Neural cell (in vitro differentiated cells): ENCODE data around the gene RAVER1. TPM values are rescaled to one million over a fixed set of nuclear protein-coding genes. Genes with fewer than 3 reads are reported as not detected.

ENCODE experiments used
- H2AFZ ChIP-seq: fragments of 200-600, 300-800 bp; sonication (generic), shearing (Covaris generic); 2 replicates; pipeline ENCODE4 v1.6.0; 2014; ENCODE audit warnings: low read depth, mild to moderate bottlenecking, antibody characterized with exemption, low read length, moderate library complexity
- H3F3A ChIP-seq: fragments of 200-600 bp; shearing (Covaris generic); 2 replicates; pipeline ENCODE4 v1.6.1; 2016; ENCODE audit warnings: mild to moderate bottlenecking, moderate library complexity, mixed read lengths, antibody characterized with exemption, low read length; ENCODE audit not compliant: insufficient read depth, poor library complexity, severe bottlenecking
- H3K27ac ChIP-seq: fragments of 200-600, 300-800 bp; sonication (generic), shearing (Covaris generic); 2 replicates; pipeline ENCODE4 v1.5.1; 2014; ENCODE audit warnings: mild to moderate bottlenecking, low read length, moderate library complexity
- H3K27me3 ChIP-seq: fragments of 300-800, 200-600 bp; sonication (generic), shearing (Covaris generic); 2 replicates; pipeline ENCODE4 v1.6.0; 2014; ENCODE audit warnings: mild to moderate bottlenecking, low read depth, low read length, moderate library complexity; ENCODE audit not compliant: insufficient read depth
- H3K36me3 ChIP-seq: fragments of 300-800, 200-600 bp; sonication (generic), shearing (Covaris generic); 2 replicates; pipeline ENCODE4 v1.5.1; 2014; ENCODE audit warnings: mild to moderate bottlenecking, antibody characterized with exemption, low read length, moderate library complexity; ENCODE audit not compliant: insufficient read depth
- H3K4me2 ChIP-seq: fragments of 300-800, 200-600 bp; sonication (generic), shearing (Covaris generic); 2 replicates; pipeline ENCODE4 v1.6.0; 2014; ENCODE audit warnings: mild to moderate bottlenecking, low read length
- H3K4me3 ChIP-seq: fragments of 300-800, 200-600 bp; sonication (generic), shearing (Covaris generic); 2 replicates; pipeline ENCODE4 v1.5.1; 2014; ENCODE audit warnings: mild to moderate bottlenecking, low read length, moderate library complexity
- H3K79me2 ChIP-seq: fragments of 200-600 bp; shearing (Covaris generic); replicated peaks from 2 replicates; pipeline ENCODE4 v1.6.0; 2014; ENCODE audit warnings: mild to moderate bottlenecking, low read length, moderate library complexity; ENCODE audit not compliant: insufficient read depth
- H3K9ac ChIP-seq: fragments of 300-800, 200-600 bp; sonication (generic), shearing (Covaris generic); 2 replicates; pipeline ENCODE4 v1.6.1; 2016; ENCODE audit warnings: mild to moderate bottlenecking, low read length, mixed read lengths
- H3K9me2 ChIP-seq: fragments of 200-600 bp; shearing (Covaris generic); 2 replicates; pipeline ENCODE4 v1.6.1; 2016; ENCODE audit warnings: mild to moderate bottlenecking, low read length, mixed read lengths; ENCODE audit not compliant: insufficient read depth
- H3K9me3 ChIP-seq: fragments of 200-600, 300-800 bp; sonication (generic), shearing (Covaris generic); 2 replicates; pipeline ENCODE4 v1.6.1; 2016; ENCODE audit warnings: mild to moderate bottlenecking, mixed run types, low read length, moderate library complexity, mixed read lengths
- H4K20me1 ChIP-seq: fragments of 200-600 bp; shearing (Covaris generic); 2 replicates; pipeline ENCODE4 v1.6.1; 2016; ENCODE audit warnings: mild to moderate bottlenecking, mixed run types; ENCODE audit not compliant: insufficient read depth
- CTCF ChIP-seq: fragments of 450-650 bp; IDR thresholded peaks from 2 replicates; pipeline ENCODE4 v1.5.1; 2014; ENCODE audit warnings: antibody characterized with exemption, mild to moderate bottlenecking, moderate library complexity; ENCODE audit not compliant: poor library complexity, severe bottlenecking
- EP300 ChIP-seq: fragments of 450-650 bp; conservative IDR thresholded peaks from 2 replicates; pipeline ENCODE4 v1.6.1; 2014; ENCODE audit warnings: antibody characterized with exemption, mild to moderate bottlenecking, moderate library complexity; ENCODE audit not compliant: poor library complexity, severe bottlenecking
- EZH2 ChIP-seq: fragments of 200-600, 300-800 bp; shearing (Covaris generic), sonication (generic); IDR thresholded peaks from 2 replicates; pipeline ENCODE4 v1.6.1; 2014; ENCODE audit warnings: antibody characterized with exemption, low read length, borderline replicate concordance, mild to moderate bottlenecking; ENCODE audit not compliant: insufficient read depth, poor library complexity, severe bottlenecking
- MXI1 ChIP-seq: fragments of 450-650 bp; conservative IDR thresholded peaks from 2 replicates; pipeline ENCODE4 v1.6.1; 2014; ENCODE audit warnings: antibody characterized with exemption, mild to moderate bottlenecking; ENCODE audit not compliant: poor library complexity, severe bottlenecking
- POLR2AphosphoS5 ChIP-seq: IDR thresholded peaks from 2 replicates; pipeline ENCODE4 v1.6.1; 2012
- RAD21 ChIP-seq: fragments of 450-650 bp; conservative IDR thresholded peaks from 2 replicates; pipeline ENCODE4 v1.6.1; 2014; ENCODE audit warnings: antibody characterized with exemption, mild to moderate bottlenecking, moderate library complexity
- SMC3 ChIP-seq: fragments of 450-650 bp; conservative IDR thresholded peaks from 2 replicates; pipeline ENCODE4 v1.6.1; 2014; ENCODE audit warnings: antibody characterized with exemption, mild to moderate bottlenecking, moderate library complexity; ENCODE audit not compliant: poor library complexity
- TAF1 ChIP-seq: IDR thresholded peaks from 2 replicates; pipeline ENCODE4 v1.6.1; 2012; ENCODE audit warnings: low read depth
- polyA plus RNA-seq: library from polyadenylated mRNA; depleted of rRNA; stranded (reverse); fragments of >200 nt; gene quantifications from 2 replicates; pipeline ENCODE4 v1.2.3, GENCODE V29; 2014
- TF ChIP-seq, protein P1 (sequence below): IDR thresholded peaks from 2 replicates; pipeline ENCODE4 v1.6.1; 2012; ENCODE audit warnings: borderline replicate concordance

Gene RAVER1
- polyA plus RNA-seq, 1 donor from 2014 or later, result 1.3 TPM

DNA sequence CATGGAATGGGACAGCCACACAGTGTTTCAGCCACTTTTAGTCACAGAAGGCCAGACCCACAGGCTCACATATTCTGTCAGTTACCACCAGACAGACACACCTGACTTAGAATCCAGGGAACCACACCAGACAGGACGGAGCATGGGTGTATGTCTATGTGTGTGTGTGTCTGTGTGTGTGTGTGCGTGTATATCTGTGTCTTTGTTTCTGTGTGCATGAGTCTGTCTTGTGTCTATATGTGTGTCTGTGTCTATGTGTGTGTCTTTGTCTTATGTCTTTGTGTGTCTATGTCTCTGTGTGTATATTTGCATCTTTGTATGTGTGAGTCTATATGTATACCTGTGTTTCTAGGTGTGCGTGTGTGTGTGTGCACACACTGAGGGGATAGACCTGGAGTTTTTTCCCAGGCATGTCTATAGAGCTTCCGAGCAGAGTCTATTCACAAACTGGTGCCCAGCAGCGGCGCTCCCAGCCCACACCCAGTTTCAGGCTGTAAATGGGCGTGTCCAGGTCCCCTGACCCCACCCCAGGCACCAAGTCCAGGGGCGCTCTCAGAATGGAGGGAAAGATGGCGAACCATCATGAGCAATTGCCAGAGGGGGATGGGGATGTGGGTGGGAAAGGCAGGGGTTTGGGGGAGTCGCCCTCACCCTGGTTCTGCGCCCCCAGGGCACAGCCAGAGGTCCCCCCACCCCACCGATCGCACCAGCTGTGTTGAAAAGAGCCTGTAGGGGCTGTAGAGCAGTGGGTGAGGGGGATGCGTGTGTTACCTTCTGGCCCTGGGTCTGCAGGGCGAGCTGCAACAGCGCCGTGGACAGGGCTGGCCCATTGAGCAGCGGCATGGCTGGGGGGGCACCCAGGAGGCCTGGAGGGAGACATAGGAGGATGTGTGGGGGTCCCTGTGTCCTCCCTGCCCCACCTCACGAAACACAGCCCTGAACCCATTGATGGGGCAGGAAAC lies 11.2 kb downstream of the RAVER1 start:
- Histone ChIP-seq H3K9me2 (no peaks in the 10 kb centered on the region), H2AFZ (no peak overlapping the region), H3K9me3 (no peaks in the 10 kb centered on the region), H3K27me3 (no peaks in the 10 kb centered on the region), H3K4me2 (no peak overlapping the region), H3K36me3 (no peaks in the 10 kb centered on the region), H3K27ac (no peak overlapping the region), H3K79me2 (no peaks in the 10 kb centered on the region), H3K9ac (no peak overlapping the region), H3K4me3 (no peak overlapping the region), H3F3A (no peaks in the 10 kb centered on the region), H4K20me1 (no peaks in the 10 kb centered on the region)
- TF ChIP-seq CTCF (no peak), EZH2 (no peak), TAF1 (no peak), MXI1 (no peak), EP300 (no peak), SMC3 (no peak), POLR2AphosphoS5 (no peak), RAD21 (no peak)
- TF ChIP-seq, protein P1, sequence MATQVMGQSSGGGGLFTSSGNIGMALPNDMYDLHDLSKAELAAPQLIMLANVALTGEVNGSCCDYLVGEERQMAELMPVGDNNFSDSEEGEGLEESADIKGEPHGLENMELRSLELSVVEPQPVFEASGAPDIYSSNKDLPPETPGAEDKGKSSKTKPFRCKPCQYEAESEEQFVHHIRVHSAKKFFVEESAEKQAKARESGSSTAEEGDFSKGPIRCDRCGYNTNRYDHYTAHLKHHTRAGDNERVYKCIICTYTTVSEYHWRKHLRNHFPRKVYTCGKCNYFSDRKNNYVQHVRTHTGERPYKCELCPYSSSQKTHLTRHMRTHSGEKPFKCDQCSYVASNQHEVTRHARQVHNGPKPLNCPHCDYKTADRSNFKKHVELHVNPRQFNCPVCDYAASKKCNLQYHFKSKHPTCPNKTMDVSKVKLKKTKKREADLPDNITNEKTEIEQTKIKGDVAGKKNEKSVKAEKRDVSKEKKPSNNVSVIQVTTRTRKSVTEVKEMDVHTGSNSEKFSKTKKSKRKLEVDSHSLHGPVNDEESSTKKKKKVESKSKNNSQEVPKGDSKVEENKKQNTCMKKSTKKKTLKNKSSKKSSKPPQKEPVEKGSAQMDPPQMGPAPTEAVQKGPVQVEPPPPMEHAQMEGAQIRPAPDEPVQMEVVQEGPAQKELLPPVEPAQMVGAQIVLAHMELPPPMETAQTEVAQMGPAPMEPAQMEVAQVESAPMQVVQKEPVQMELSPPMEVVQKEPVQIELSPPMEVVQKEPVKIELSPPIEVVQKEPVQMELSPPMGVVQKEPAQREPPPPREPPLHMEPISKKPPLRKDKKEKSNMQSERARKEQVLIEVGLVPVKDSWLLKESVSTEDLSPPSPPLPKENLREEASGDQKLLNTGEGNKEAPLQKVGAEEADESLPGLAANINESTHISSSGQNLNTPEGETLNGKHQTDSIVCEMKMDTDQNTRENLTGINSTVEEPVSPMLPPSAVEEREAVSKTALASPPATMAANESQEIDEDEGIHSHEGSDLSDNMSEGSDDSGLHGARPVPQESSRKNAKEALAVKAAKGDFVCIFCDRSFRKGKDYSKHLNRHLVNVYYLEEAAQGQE, result no peak

DNA sequence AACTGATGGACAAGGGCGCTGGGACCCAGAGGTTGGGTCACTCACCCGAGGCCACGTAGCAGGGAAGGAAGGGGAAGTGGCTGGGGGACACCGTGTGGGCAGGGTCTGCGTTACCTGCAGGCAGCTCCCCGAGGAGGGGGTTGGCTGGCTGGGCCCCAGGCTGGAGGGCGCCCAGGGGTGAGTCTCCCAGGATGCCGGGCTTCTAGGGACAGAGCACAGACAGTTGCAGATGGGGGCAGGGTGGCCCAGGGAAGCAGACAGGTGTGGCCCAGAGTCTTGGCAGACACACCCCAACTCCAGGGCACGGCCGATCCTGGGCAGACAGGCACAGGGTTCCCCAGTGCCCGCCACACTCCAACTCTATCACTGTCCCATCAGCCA lies 11.9 kb downstream of the RAVER1 start:
- Histone ChIP-seq H3K36me3 (no peaks in the 10 kb centered on the region), H3K27ac (no peak overlapping the region), H3F3A (no peaks in the 10 kb centered on the region), H3K9me2 (no peaks in the 10 kb centered on the region), H3K27me3 (no peaks in the 10 kb centered on the region), H3K4me2 (no peak overlapping the region), H3K4me3 (no peak overlapping the region), H2AFZ (no peak overlapping the region), H3K9me3 (no peaks in the 10 kb centered on the region), H3K79me2 (no peaks in the 10 kb centered on the region), H3K9ac (no peak overlapping the region), H4K20me1 (no peaks in the 10 kb centered on the region)
- TF ChIP-seq CTCF, result no peak
- TF ChIP-seq EZH2, result no peak
- TF ChIP-seq TAF1, result no peak
- TF ChIP-seq, protein P1, result no peak
- TF ChIP-seq SMC3, result no peak
- TF ChIP-seq EP300, result no peak
- TF ChIP-seq MXI1, result no peak
- no peak for TF ChIP-seq POLR2AphosphoS5
